Astrocyte (in vitro differentiated cells and primary cell): ENCODE data around the gene AAMDC. TPM values are rescaled to one million over a fixed set of nuclear protein-coding genes. Genes with fewer than 3 reads are reported as not detected.

Experiments used
- DNase-seq: peaks from one replicate; pipeline ENCODE4 v3.0.0-alpha.2; 2010; ENCODE audit warnings: low read depth
- FAIRE-seq: peaks from 2 replicates; lab custom pipeline; 2011; peaks lifted over from hg19 to GRCh38; lab: Jason Lieb, UNC
- H2AFZ ChIP-seq: 2 replicates; pipeline ENCODE4 v1.6.0; 2012; ENCODE audit warnings: low read depth, low read length, inconsistent platforms
- H3K27ac ChIP-seq: 2 replicates; pipeline ENCODE4 v1.5.1; 2011; ENCODE audit warnings: low read depth, low read length, inconsistent platforms
- H3K27me3 ChIP-seq: 2 replicates; pipeline ENCODE4 v1.6.0; 2011; ENCODE audit warnings: low read length, inconsistent platforms; ENCODE audit not compliant: insufficient read depth
- H3K36me3 ChIP-seq: 2 replicates; pipeline ENCODE4 v1.5.1; 2011; ENCODE audit warnings: low read length, inconsistent platforms; ENCODE audit not compliant: insufficient read depth
- H3K4me1 ChIP-seq: 2 replicates; pipeline ENCODE4 v1.5.1; 2011; ENCODE audit warnings: low read length, inconsistent platforms; ENCODE audit not compliant: insufficient read depth
- H3K4me2 ChIP-seq: 2 replicates; pipeline ENCODE4 v1.6.0; 2012; ENCODE audit warnings: low read length, inconsistent platforms
- H3K4me3 ChIP-seq: 2 replicates; pipeline ENCODE4 v1.5.1; 2011; ENCODE audit warnings: low read depth, mild to moderate bottlenecking, low read length, inconsistent platforms; ENCODE audit not compliant: insufficient read depth
- H3K79me2 ChIP-seq: 2 replicates; pipeline ENCODE4 v1.6.0; 2012; ENCODE audit warnings: mild to moderate bottlenecking, low read length, inconsistent platforms; ENCODE audit not compliant: insufficient read depth
- H3K9ac ChIP-seq: 2 replicates; pipeline ENCODE4 v1.6.0; 2012; ENCODE audit warnings: mild to moderate bottlenecking, low read length, inconsistent platforms
- H3K9me3 ChIP-seq: 2 replicates; pipeline ENCODE4 v1.5.1; 2012; ENCODE audit warnings: low read depth, mild to moderate bottlenecking, low read length, inconsistent platforms; ENCODE audit not compliant: insufficient read depth
- H4K20me1 ChIP-seq: 2 replicates; pipeline ENCODE4 v1.6.0; 2012; ENCODE audit warnings: low read length, inconsistent platforms; ENCODE audit not compliant: insufficient read depth
- H3K27ac Mint-ChIP-seq: one replicate; pipeline ENCODE4 v1.8.0; 2021; ENCODE audit warnings: mild to moderate bottlenecking, mixed read lengths; ENCODE audit not compliant: unreplicated experiment
- H3K27me3 Mint-ChIP-seq: one replicate; pipeline ENCODE4 v1.8.0; 2021; ENCODE audit warnings: low read depth, mixed read lengths; ENCODE audit not compliant: unreplicated experiment
- H3K36me3 Mint-ChIP-seq: one replicate; pipeline ENCODE4 v1.8.0; 2021; ENCODE audit warnings: low read depth, mixed read lengths; ENCODE audit not compliant: unreplicated experiment
- H3K4me1 Mint-ChIP-seq: one replicate; pipeline ENCODE4 v1.8.0; 2021; ENCODE audit warnings: low read depth, mixed read lengths; ENCODE audit not compliant: unreplicated experiment
- H3K4me3 Mint-ChIP-seq: one replicate; pipeline ENCODE4 v1.8.0; 2021; ENCODE audit warnings: mild to moderate bottlenecking, moderate library complexity, mixed read lengths; ENCODE audit not compliant: unreplicated experiment
- H3K9me3 Mint-ChIP-seq: one replicate; pipeline ENCODE4 v1.8.0; 2021; ENCODE audit warnings: mild to moderate bottlenecking, mixed read lengths; ENCODE audit not compliant: unreplicated experiment
- EZH2 ChIP-seq: IDR thresholded peaks from 2 replicates; pipeline ENCODE4 v1.6.1; 2012; ENCODE audit warnings: mild to moderate bottlenecking, low read length, inconsistent platforms; ENCODE audit not compliant: insufficient read depth
- total RNA-seq: library from RNA; stranded (reverse); gene quantifications from 2 replicates; pipeline ENCODE4 v1.2.1, GENCODE V29; 2021
- TF ChIP-seq, protein P1 (sequence below): IDR thresholded peaks from 2 replicates; pipeline ENCODE4 v1.5.1; 2011; ENCODE audit warnings: low read depth, mild to moderate bottlenecking, inconsistent platforms, low read length, moderate library complexity; ENCODE audit not compliant: insufficient read depth

Gene AAMDC
- total RNA-seq, 1 donor from 2014 or later, result 53.1 TPM

DNA sequence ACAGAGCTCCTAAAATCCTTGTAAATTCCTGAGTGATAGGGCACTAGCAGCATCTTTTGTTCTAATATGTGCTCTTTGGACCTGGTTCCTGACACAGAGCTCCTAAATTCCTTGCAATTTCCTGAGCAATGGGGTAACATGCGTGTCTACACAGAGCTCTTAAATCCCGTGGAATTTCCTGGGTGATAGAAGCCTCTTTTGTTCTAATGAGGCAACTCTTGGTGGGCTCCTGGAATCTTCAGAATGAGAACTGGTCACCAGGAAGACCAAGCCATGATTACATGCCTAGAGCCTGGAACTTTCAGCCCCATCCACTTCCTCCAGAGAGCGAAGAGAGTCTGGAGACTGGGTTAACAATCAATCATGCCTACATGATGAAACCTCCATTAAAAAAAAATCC is 19.5 kb upstream of the AAMDC start:
- Histone ChIP-seq H3K79me2 (peaks cover 100% of the 10 kb centered on the region), H3K4me1 (no peaks in the 10 kb centered on the region), H3K9ac (no peak overlapping the region), H3K27me3 (no peaks in the 10 kb centered on the region), H3K36me3 (no peaks in the 10 kb centered on the region), H3K4me3 (no peak overlapping the region), H2AFZ (no peak overlapping the region), H3K27ac (no peak overlapping the region), H3K9me3 (no peaks in the 10 kb centered on the region), H4K20me1 (peaks cover 96% of the 10 kb centered on the region), H3K4me2 (no peak overlapping the region)
- no peaks in the 10 kb centered on the region for H3K27me3 Mint-ChIP-seq
- TF ChIP-seq, protein P1, sequence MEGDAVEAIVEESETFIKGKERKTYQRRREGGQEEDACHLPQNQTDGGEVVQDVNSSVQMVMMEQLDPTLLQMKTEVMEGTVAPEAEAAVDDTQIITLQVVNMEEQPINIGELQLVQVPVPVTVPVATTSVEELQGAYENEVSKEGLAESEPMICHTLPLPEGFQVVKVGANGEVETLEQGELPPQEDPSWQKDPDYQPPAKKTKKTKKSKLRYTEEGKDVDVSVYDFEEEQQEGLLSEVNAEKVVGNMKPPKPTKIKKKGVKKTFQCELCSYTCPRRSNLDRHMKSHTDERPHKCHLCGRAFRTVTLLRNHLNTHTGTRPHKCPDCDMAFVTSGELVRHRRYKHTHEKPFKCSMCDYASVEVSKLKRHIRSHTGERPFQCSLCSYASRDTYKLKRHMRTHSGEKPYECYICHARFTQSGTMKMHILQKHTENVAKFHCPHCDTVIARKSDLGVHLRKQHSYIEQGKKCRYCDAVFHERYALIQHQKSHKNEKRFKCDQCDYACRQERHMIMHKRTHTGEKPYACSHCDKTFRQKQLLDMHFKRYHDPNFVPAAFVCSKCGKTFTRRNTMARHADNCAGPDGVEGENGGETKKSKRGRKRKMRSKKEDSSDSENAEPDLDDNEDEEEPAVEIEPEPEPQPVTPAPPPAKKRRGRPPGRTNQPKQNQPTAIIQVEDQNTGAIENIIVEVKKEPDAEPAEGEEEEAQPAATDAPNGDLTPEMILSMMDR, result no peak
- TF ChIP-seq EZH2, result no peak
- no peak for DNase-seq
- H3K9me3 Mint-ChIP-seq, result no peaks in the 10 kb centered on the region
- peaks cover 13% of the 10 kb centered on the region for H3K36me3 Mint-ChIP-seq
- no peak overlapping the region for H3K27ac Mint-ChIP-seq
- H3K4me3 Mint-ChIP-seq, result no peak overlapping the region
- FAIRE-seq, result no peak
- H3K4me1 Mint-ChIP-seq, result peaks cover 10% of the 10 kb centered on the region

DNA sequence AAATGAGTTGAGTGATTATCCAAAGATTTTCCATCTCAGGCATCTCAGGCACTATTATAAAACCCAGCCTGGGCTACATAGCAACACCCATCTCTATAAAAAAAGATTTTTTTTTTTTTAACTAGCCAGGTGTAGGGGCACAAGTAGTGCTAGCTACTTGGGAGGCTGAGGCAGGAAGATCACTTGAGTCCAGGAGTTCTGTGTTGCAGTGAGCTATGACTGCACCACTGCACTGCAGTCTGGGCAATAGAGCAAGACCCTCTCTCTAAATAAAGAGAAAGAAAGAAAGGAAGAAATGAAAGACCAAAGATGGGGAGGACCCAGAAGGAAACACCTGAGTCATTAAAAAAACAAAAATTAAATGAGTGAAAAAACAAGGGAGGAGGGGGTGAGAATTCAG is 14.5 kb upstream of the AAMDC start:
- no peak overlapping the region for H3K4me3 ChIP-seq
- H3K9me3 ChIP-seq, result no peaks in the 10 kb centered on the region
- Mint-ChIP-seq H3K27me3 (no peaks in the 10 kb centered on the region), H3K27ac (no peak overlapping the region), H3K36me3 (peaks cover 8% of the 10 kb centered on the region), H3K4me3 (no peak overlapping the region), H3K4me1 (peaks cover 4% of the 10 kb centered on the region), H3K9me3 (no peaks in the 10 kb centered on the region)
- no peak for TF ChIP-seq EZH2
- TF ChIP-seq, protein P1, result no peak
- FAIRE-seq (no peak), DNase-seq (no peak)
- H2AFZ ChIP-seq, result no peak overlapping the region
- H3K9ac ChIP-seq, result no peak overlapping the region
- H3K4me1 ChIP-seq, result no peaks in the 10 kb centered on the region
- peaks cover 94% of the 10 kb centered on the region for H4K20me1 ChIP-seq
- no peaks in the 10 kb centered on the region for H3K27me3 ChIP-seq
- H3K79me2 ChIP-seq, result peaks cover 97% of the 10 kb centered on the region
- H3K4me2 ChIP-seq, result no peak overlapping the region
- no peak overlapping the region for H3K27ac ChIP-seq
- peaks cover 4% of the 10 kb centered on the region for H3K36me3 ChIP-seq

DNA sequence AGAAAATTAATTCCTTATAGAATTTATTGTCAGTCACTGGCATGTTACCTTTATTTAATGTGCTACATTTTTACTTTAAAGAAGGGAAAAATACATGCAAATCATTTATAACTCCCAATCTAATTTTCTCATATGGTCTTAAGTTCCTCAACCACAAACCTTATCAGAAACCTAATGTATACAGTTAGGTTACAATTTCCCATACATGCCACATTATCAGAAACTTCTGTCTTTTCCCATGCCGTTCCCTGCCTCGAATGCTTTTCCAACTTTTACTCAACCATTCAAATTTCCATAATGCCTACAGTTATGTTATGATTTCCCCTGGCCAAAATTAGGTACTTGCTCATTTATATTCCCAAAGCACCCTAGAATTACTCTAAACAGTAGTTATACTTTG is 14.0 kb upstream of the AAMDC start:
- TF ChIP-seq EZH2, result no peak
- TF ChIP-seq, protein P1, result no peak
- DNase-seq (no peak), FAIRE-seq (no peak)
- Histone ChIP-seq H3K79me2 (peaks cover 97% of the 10 kb centered on the region), H3K9ac (no peak overlapping the region), H3K4me2 (no peak overlapping the region), H3K9me3 (no peaks in the 10 kb centered on the region), H4K20me1 (peaks cover 94% of the 10 kb centered on the region), H3K27me3 (no peaks in the 10 kb centered on the region), H3K4me1 (no peaks in the 10 kb centered on the region), H2AFZ (no peak overlapping the region), H3K4me3 (no peak overlapping the region), H3K27ac (no peak overlapping the region), H3K36me3 (peaks cover 4% of the 10 kb centered on the region)
- H3K27me3 Mint-ChIP-seq, result no peaks in the 10 kb centered on the region
- H3K4me3 Mint-ChIP-seq, result no peak overlapping the region
- H3K36me3 Mint-ChIP-seq, result peaks cover 4% of the 10 kb centered on the region
- no peaks in the 10 kb centered on the region for H3K9me3 Mint-ChIP-seq
- H3K4me1 Mint-ChIP-seq, result peaks cover 2% of the 10 kb centered on the region
- no peak overlapping the region for H3K27ac Mint-ChIP-seq
